DND-41 (cell line): ENCODE measurements around the gene LGR6.

Experiments
- ATAC-seq: fragments of 200-7000 bp; cut with Tn5 transposase; 3 replicates; pipeline ENCODE4 v1.9.1; 2021; ENCODE audit warnings: low read depth; ENCODE audit not compliant: insufficient read depth
- DNase-seq: peaks from one replicate; pipeline ENCODE4 v3.0.0-alpha.2; 2020
- H2AFZ ChIP-seq: 2 replicates; pipeline ENCODE4 v1.6.0; 2012; ENCODE audit warnings: low read depth, low read length
- H3K27ac ChIP-seq: 2 replicates; pipeline ENCODE4 v1.5.1; 2012; ENCODE audit warnings: low read length, inconsistent platforms
- H3K27me3 ChIP-seq: fragments of 200-600 bp; sonication (generic); 2 replicates; pipeline ENCODE4 v1.6.0; 2012; ENCODE audit warnings: low read length, mild to moderate bottlenecking, inconsistent platforms; ENCODE audit not compliant: insufficient read depth, poor library complexity
- H3K36me3 ChIP-seq: 2 replicates; pipeline ENCODE4 v1.5.1; 2012; ENCODE audit warnings: low read length, inconsistent platforms; ENCODE audit not compliant: insufficient read depth
- H3K4me1 ChIP-seq: 2 replicates; pipeline ENCODE4 v1.5.1; 2012; ENCODE audit warnings: mild to moderate bottlenecking, low read length; ENCODE audit not compliant: insufficient read depth
- H3K4me2 ChIP-seq: 2 replicates; pipeline ENCODE4 v1.6.0; 2012; ENCODE audit warnings: mild to moderate bottlenecking, moderate library complexity, low read length, inconsistent platforms; ENCODE audit not compliant: insufficient read depth
- H3K4me3 ChIP-seq, 2 experiments: fragments of 200-600 bp in 1 of 2; shearing (Covaris generic) in 1 of 2; 2 replicates each; pipeline ENCODE4 v1.5.1; 2012 to 2016; ENCODE audit warnings: inconsistent platforms in 2 of 2, low read length in 2 of 2, mild to moderate bottlenecking in 2 of 2, low read depth in 1 of 2, moderate library complexity in 1 of 2
- H3K79me2 ChIP-seq: 2 replicates; pipeline ENCODE4 v1.6.0; 2012; ENCODE audit warnings: low read length, inconsistent platforms; ENCODE audit not compliant: insufficient read depth
- H3K9ac ChIP-seq: 2 replicates; pipeline ENCODE4 v1.6.0; 2012; ENCODE audit warnings: low read depth, mild to moderate bottlenecking, inconsistent platforms, low read length, moderate library complexity
- H3K9me3 ChIP-seq: 2 replicates; pipeline ENCODE4 v1.5.1; 2012; ENCODE audit warnings: low read length, moderate library complexity, mild to moderate bottlenecking, inconsistent platforms; ENCODE audit not compliant: insufficient read depth, severe bottlenecking
- H4K20me1 ChIP-seq: 2 replicates; pipeline ENCODE4 v1.6.0; 2012; ENCODE audit warnings: low read length; ENCODE audit not compliant: insufficient read depth
- CTCF ChIP-seq: IDR thresholded peaks from 2 replicates; pipeline ENCODE4 v1.5.1; 2012; ENCODE audit warnings: borderline replicate concordance, low read length, moderate library complexity, mild to moderate bottlenecking; ENCODE audit not compliant: poor library complexity, severe bottlenecking; ENCODE audit errors: extremely low read depth
- EZH2 ChIP-seq: IDR thresholded peaks from 3 replicates; pipeline ENCODE4 v1.6.1; 2012; ENCODE audit warnings: borderline replicate concordance, low read depth, mild to moderate bottlenecking, moderate library complexity, low read length, inconsistent platforms; ENCODE audit not compliant: severe bottlenecking

The LGR6 gene

DNA sequence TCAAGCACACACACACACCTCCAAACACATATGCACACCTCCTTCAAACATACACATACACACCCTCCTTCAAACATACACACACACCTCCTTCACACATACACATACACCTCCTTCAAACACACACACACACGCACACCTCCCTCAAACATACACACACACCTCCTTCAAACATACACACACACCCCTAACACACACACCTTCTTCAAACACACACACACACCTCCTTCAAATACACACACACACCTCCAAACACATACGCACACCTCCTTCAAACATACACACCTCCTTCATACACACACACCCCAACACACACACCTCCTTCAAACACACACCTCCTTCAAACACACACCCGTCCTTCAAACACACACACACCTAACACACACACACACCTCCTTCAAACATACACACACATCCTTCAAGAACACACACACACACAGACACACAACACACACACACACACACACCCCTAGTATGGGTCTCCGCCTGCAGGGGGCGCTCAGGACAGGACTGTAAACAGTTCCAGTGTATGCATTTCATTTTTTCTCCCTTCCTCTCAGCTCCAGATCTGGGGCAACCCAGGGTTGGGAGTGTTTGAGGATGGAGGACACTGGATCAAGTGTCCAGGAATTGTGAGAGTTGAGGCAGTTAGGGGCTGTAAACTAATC, 12.1 kb downstream of the LGR6 start:
- H3K27ac ChIP-seq, result no peak overlapping the region
- no peak for DNase-seq
- no peaks in the 10 kb centered on the region for H3K9me3 ChIP-seq
- H2AFZ ChIP-seq, result no peak overlapping the region
- no peak overlapping the region for H3K9ac ChIP-seq
- no peaks in the 10 kb centered on the region for H3K27me3 ChIP-seq
- H3K4me3 ChIP-seq, result no peak overlapping the region
- no peak for TF ChIP-seq EZH2
- peak; percentile 44 for TF ChIP-seq CTCF
- no peak for ATAC-seq
- H3K4me2 ChIP-seq, result no peak overlapping the region
- no peaks in the 10 kb centered on the region for H3K36me3 ChIP-seq
- peaks cover 9% of the 10 kb centered on the region; the same call in 1 of the 2 replicates for H4K20me1 ChIP-seq
- no peaks in the 10 kb centered on the region for H3K4me1 ChIP-seq
- H3K79me2 ChIP-seq, result no peaks in the 10 kb centered on the region

- H3K4me2 ChIP-seq, result no peak overlapping the region
- peaks cover 4% of the 10 kb centered on the region for H3K27me3 ChIP-seq
- H4K20me1 ChIP-seq, result peaks cover 9% of the 10 kb centered on the region; the same call in 1 of the 2 replicates
- DNase-seq (no peak), ATAC-seq (0 out of 3 replicates have a peak, but pooled peaks have one; percentile 35)
- H3K9ac ChIP-seq, result no peak overlapping the region
- no peak overlapping the region for H3K27ac ChIP-seq
- no peak overlapping the region for H2AFZ ChIP-seq
- H3K9me3 ChIP-seq, result no peaks in the 10 kb centered on the region
- peak; percentile 30 for TF ChIP-seq CTCF
- no peak for TF ChIP-seq EZH2
- H3K4me3 ChIP-seq, result no peak overlapping the region
- no peaks in the 10 kb centered on the region for H3K36me3 ChIP-seq
- no peaks in the 10 kb centered on the region for H3K4me1 ChIP-seq
- no peaks in the 10 kb centered on the region for H3K79me2 ChIP-seq
These were observed 13.7 kb downstream of the LGR6 start for GRCh38 chr1:202207292-202207691.

DNA sequence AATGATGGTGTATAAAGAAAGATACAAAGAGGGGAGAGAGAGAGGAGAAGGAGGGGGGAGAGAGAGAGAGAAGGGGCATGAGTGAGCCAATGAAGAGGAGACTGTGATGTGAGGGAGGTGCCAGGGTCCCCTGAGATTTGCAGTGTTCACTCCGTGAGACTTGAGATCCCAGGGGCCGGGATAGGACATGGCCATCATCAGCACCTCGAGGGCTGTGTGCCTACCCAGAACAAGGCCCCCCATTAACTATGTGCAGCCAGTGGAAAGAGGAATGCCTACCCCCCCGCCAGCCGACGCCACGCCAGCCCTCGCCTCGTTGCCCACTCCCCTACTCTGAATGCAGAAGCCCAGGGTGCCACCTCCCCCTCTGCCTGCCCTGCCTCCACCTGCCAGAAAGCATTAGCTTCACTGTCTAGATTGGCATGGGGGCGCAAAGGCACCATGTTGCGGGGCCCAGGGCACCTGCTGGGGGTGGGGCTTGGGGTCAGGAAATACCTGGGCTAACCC, 14.8 kb downstream of the LGR6 start:
- peaks cover 12% of the 10 kb centered on the region for H3K27me3 ChIP-seq
- H3K4me1 ChIP-seq, result no peaks in the 10 kb centered on the region

More for the DNA sequence above, 14.8 kb downstream of the LGR6 start:
- Histone ChIP-seq H3K79me2 (no peaks in the 10 kb centered on the region), H3K9ac (no peak overlapping the region), H3K4me3 (no peak overlapping the region), H4K20me1 (peaks cover 9% of the 10 kb centered on the region; the same call in 1 of the 2 replicates), H3K9me3 (no peaks in the 10 kb centered on the region), H3K27ac (no peak overlapping the region), H2AFZ (no peak overlapping the region), H3K36me3 (no peaks in the 10 kb centered on the region), H3K4me2 (no peak overlapping the region)
- ATAC-seq (no peak), DNase-seq (no peak)
- TF ChIP-seq EZH2 (no peak), CTCF (no peak)
